Adrenal gland (tissue), 5 donors: ENCODE measurements around the gene KLF16.

ENCODE experiments used
- POLR2A ChIP-seq, 2 donors: fragments of 450-650 bp; IDR thresholded peaks; one replicate each; pipeline ENCODE4 v1.6.1; 2017; ENCODE audit warnings: antibody characterized with exemption in 2 of 2, mild to moderate bottlenecking in 2 of 2, moderate library complexity in 1 of 2
- TF ChIP-seq, protein P1 (sequence below), 6 experiments: fragments of 450-650 bp in 4 of 6; fragments of 200-600 bp in 2 of 6; sonication (generic) in 1 of 6; IDR thresholded peaks; 1 replicate in 5 of 6; 2 replicates in 1 of 6; pipeline versions ENCODE4 v1.5.1 to v1.8.0; 2016 to 2021; ENCODE audit warnings: antibody characterized with exemption in 6 of 6, mild to moderate bottlenecking in 2 of 6, moderate library complexity in 1 of 6
- donor health status: DM: no; HTN: no; CAD: no.

GRCh38 chr19:1862068-1862423 lies 1.3 kb downstream of the KLF16 start:
- TF ChIP-seq, protein P1, sequence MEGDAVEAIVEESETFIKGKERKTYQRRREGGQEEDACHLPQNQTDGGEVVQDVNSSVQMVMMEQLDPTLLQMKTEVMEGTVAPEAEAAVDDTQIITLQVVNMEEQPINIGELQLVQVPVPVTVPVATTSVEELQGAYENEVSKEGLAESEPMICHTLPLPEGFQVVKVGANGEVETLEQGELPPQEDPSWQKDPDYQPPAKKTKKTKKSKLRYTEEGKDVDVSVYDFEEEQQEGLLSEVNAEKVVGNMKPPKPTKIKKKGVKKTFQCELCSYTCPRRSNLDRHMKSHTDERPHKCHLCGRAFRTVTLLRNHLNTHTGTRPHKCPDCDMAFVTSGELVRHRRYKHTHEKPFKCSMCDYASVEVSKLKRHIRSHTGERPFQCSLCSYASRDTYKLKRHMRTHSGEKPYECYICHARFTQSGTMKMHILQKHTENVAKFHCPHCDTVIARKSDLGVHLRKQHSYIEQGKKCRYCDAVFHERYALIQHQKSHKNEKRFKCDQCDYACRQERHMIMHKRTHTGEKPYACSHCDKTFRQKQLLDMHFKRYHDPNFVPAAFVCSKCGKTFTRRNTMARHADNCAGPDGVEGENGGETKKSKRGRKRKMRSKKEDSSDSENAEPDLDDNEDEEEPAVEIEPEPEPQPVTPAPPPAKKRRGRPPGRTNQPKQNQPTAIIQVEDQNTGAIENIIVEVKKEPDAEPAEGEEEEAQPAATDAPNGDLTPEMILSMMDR (IDR thresholded peaks at IDR 0.05): no peak
- TF ChIP-seq POLR2A (IDR thresholded peaks at IDR 0.05): no peak
